Measurements from ENCODE around the gene ALMS1. TPM values are rescaled to one million over a fixed set of nuclear protein-coding genes. Genes with fewer than 3 reads are reported as not detected.

The ALMS1 gene
- total and polyA plus RNA-seq, 2 of the 8 experiments (the other 6 are each of a cell fraction or from before 2014, with no cell fraction given): 21.8 to 45.6 TPM

- Histone ChIP-seq H2BK5ac (ENCODE audit: low read depth, low read length) (no peak overlapping the region), H2BK20ac (ENCODE audit: low read length) (no peak overlapping the region), H4K5ac (ENCODE audit: insufficient read length, low read depth, low read length) (no peak overlapping the region), H3K18ac (ENCODE audit: extremely low read depth, low read length) (no peak overlapping the region), H3K56ac (replicated peaks; ENCODE audit: insufficient read length, low read depth, low read length) (no peak overlapping the region), H3K27me3 (replicated peaks in 1 of 4; ENCODE audit: control insufficient read depth in 3 of 4, extremely low read depth in 1 of 4, insufficient read depth in 3 of 4, low read length in 3 of 4) (peaks cover 0 to 2% (median 0%) of the 10 kb centered on the region in 4 experiments; a peak in 1 of 7 replicates), H4K8ac (ENCODE audit: extremely low read depth, insufficient read depth, low read length) (no peak overlapping the region), H3K4ac (replicated peaks; ENCODE audit: insufficient read length, low read depth, low read length) (no peak overlapping the region), H3K79me1 (ENCODE audit: low read depth, low read length) (no peaks in the 10 kb centered on the region; the same call in 1 of the 2 replicates), H4K91ac (replicated peaks; ENCODE audit: insufficient read length, low read length) (no peak overlapping the region), H3K23me2 (ENCODE audit: low read depth, low read length) (no peaks in the 10 kb centered on the region), H2BK120ac (replicated peaks; ENCODE audit: low read depth, low read length) (no peak overlapping the region), H2BK15ac (ENCODE audit: low read length) (no peak overlapping the region), H3K4me1 (replicated peaks in 1 of 4; ENCODE audit: control insufficient read depth in 3 of 4, insufficient read depth in 4 of 4, low read length in 3 of 4) (no peaks in the 10 kb centered on the region), H2AK5ac (ENCODE audit: low read depth, low read length) (no peak overlapping the region), H3K4me3 (ENCODE audit: extremely low read depth in 1 of 4, insufficient read depth in 2 of 4, low read depth in 3 of 4, low read length in 4 of 4) (no peak overlapping the region), H2BK12ac (ENCODE audit: low read depth, low read length) (no peak overlapping the region), H3K27ac (ENCODE audit: low read depth, low read length) (no peak overlapping the region), H3K9ac (replicated peaks in 1 of 4; ENCODE audit: extremely low read depth in 1 of 4, low read depth in 3 of 4, low read length in 3 of 4) (no peak overlapping the region), H3K23ac (ENCODE audit: insufficient read length) (no peak overlapping the region), H2AFZ (ENCODE audit: low read length) (no peak overlapping the region), H3K14ac (ENCODE audit: insufficient read length) (no peak overlapping the region), H3K4me2 (ENCODE audit: insufficient read depth in 1 of 2, low read depth in 2 of 2, low read length in 2 of 2) (no peak overlapping the region), H4K20me1 (replicated peaks in 1 of 2; ENCODE audit: control insufficient read depth in 1 of 2, insufficient read depth in 2 of 2, low read length in 2 of 2) (peaks cover 2 to 3% of the 10 kb centered on the region in 2 experiments), H3K9me3 (ENCODE audit: insufficient read depth in 2 of 2, low read depth in 1 of 2, low read length in 1 of 2) (no peaks in the 10 kb centered on the region), H3K36me3 (ENCODE audit: control insufficient read depth in 2 of 4, insufficient read depth in 4 of 4, low read length in 3 of 4) (peaks cover 0 to 2% (median 0%) of the 10 kb centered on the region in 4 experiments; a peak in 3 of 8 replicates), H3K79me2 (ENCODE audit: control insufficient read depth in 1 of 2, insufficient read depth in 2 of 2, low read length in 2 of 2) (peaks cover 0 to 26% of the 10 kb centered on the region in 2 experiments; a peak in 2 of 4 replicates)
- ChIA-PET CTCF (ENCODE audit: partially characterized antibody) (no interaction called here), POLR2A (ENCODE audit: partially characterized antibody) (no interaction called here)
- DNase-seq (ENCODE audit: low read depth in 1 of 2, low spot score in 2 of 2) (no peak), FAIRE-seq (no peak)
- WGBS, 2 experiments (ENCODE audit: extremely low coverage in 1 of 2, insufficient coverage in 1 of 2, insufficient read length in 1 of 2, insufficient replicate concordance in 2 of 2, low coverage in 1 of 2, low lambda C conversion rate in 2 of 2, missing lambda C conversion rate in 1 of 2): 96% methylated on average over 3 of the region's 3 CpGs; no CpG with 5 or more reads in 1 of the 2 experiments
- TF ChIP-seq YY1 (IDR thresholded peaks at IDR 0.05; ENCODE audit: low read depth, low read length): no peak
- TF ChIP-seq RXRA (IDR thresholded peaks at IDR 0.05; ENCODE audit: insufficient read depth, low read depth, low read length): no peak
- TF ChIP-seq CHD1 (IDR thresholded peaks at IDR 0.05; ENCODE audit: low read depth, low read length): no peak
- no peak for TF ChIP-seq RFX5 (IDR thresholded peaks at IDR 0.05; ENCODE audit: borderline replicate concordance, low read depth, low read length)
- TF ChIP-seq NANOG (IDR thresholded peaks at IDR 0.05; ENCODE audit: insufficient read depth, low read depth, low read length, poor library complexity, severe bottlenecking): no peak
- no peak for TF ChIP-seq TAF7 (optimal IDR thresholded peaks at IDR 0.05; ENCODE audit: borderline replicate concordance, low read depth, low read length)
- no peak for TF ChIP-seq TEAD4 (IDR thresholded peaks at IDR 0.05; ENCODE audit: low read depth, low read length)
These were observed 29.1 kb downstream of the ALMS1 start for GRCh38 chr2:73414696-73415095.
